Hematopoietic multipotent progenitor cell treated with erythropoietin and hydrocortisone succinate and interleukin-3 and kit ligand, for 15 days (in vitro differentiated cells): ENCODE measurements around the gene DGCR6.
A peak's percentile ranks its signal among the peaks of the same experiment; 100 is the strongest.
"Not testable (repeated sequence)": the region's sequence is repeated elsewhere in the genome, so short reads cannot be mapped to it uniquely, and the experiment has no call there.

Experiments
- DNase-seq: peaks from one replicate; pipeline ENCODE4 v3.0.0-alpha.2; 2015; ENCODE audit warnings: low spot score

DGCR6 gene

GRCh38 chr22:18931905-18932652, 26.0 kb downstream of the DGCR6 start:
- DNase-seq = no peak

GRCh38 chr22:18933914-18934313, 27.8 kb downstream of the DGCR6 start:
- DNase-seq = no peak

GRCh38 chr22:18934688-18935087, 28.6 kb downstream of the DGCR6 start:
- not testable (repeated sequence) for DNase-seq

GRCh38 chr22:18935889-18936529, 29.9 kb downstream of the DGCR6 start, which contains the start of gene PRODH:
PRODH (minus strand) TSS chr22:18936293; CDS start chr22:18936287, 6 bp downstream.
- no peak for DNase-seq

- DNase-seq = not testable (repeated sequence)
Measured at GRCh38 chr22:18938691-18939090, 32.6 kb downstream of the DGCR6 start.

GRCh38 chr22:18947105-18947504, 41.0 kb downstream of the DGCR6 start:
- not testable (repeated sequence) for DNase-seq

- no peak for DNase-seq
Measured at GRCh38 chr22:18947905-18948304, 41.8 kb downstream of the DGCR6 start.

- DNase-seq = no peak
Measured at GRCh38 chr22:18950141-18950540, 44.0 kb downstream of the DGCR6 start.

- no peak for DNase-seq
Measured at GRCh38 chr22:18952022-18952421, 45.9 kb downstream of the DGCR6 start.

- DNase-seq = not testable (repeated sequence)
Measured at GRCh38 chr22:18953128-18953527, 47.0 kb downstream of the DGCR6 start.

- peak; percentile 51 for DNase-seq
Measured at GRCh38 chr22:18954303-18954989, 48.3 kb downstream of the DGCR6 start.

- no peak for DNase-seq
Measured at GRCh38 chr22:18954990-18955571, 49.0 kb downstream of the DGCR6 start.

- DNase-seq = no peak
Measured at GRCh38 chr22:18955696-18956095, 49.6 kb downstream of the DGCR6 start.

GRCh38 chr22:18956121-18956895, 50.2 kb downstream of the DGCR6 start:
- not testable (repeated sequence) for DNase-seq

GRCh38 chr22:18956956-18957355, 50.8 kb downstream of the DGCR6 start:
- DNase-seq = not testable (repeated sequence)

GRCh38 chr22:18957621-18958320, 51.7 kb downstream of the DGCR6 start:
- not testable (repeated sequence) for DNase-seq

- not testable (repeated sequence) for DNase-seq
Measured at GRCh38 chr22:18958321-18958705, 52.2 kb downstream of the DGCR6 start.

GRCh38 chr22:18958738-18959137, 52.6 kb downstream of the DGCR6 start:
- not testable (repeated sequence) for DNase-seq

- not testable (repeated sequence) for DNase-seq
Measured at GRCh38 chr22:18959266-18959665, 53.1 kb downstream of the DGCR6 start.

GRCh38 chr22:18959741-18960140, 53.6 kb downstream of the DGCR6 start:
- not testable (repeated sequence) for DNase-seq
